Peyer's patch (tissue), 4 donors: ENCODE results near the gene ZBTB24.

Experiments
- POLR2A ChIP-seq, 2 donors: fragments of 450-650 bp; IDR thresholded peaks; one replicate each; pipeline ENCODE4 v1.5.1; 2017; ENCODE audit warnings: antibody characterized with exemption in 2 of 2, mild to moderate bottlenecking in 2 of 2, moderate library complexity in 2 of 2
- TF ChIP-seq, protein P1 (sequence below), 6 experiments: fragments of 450-650 bp in 4 of 6; fragments of 200-600 bp in 2 of 6; sonication (generic) in 1 of 6; IDR thresholded peaks; one replicate each; pipeline ENCODE4 v1.5.1; 2017 to 2019; ENCODE audit warnings: antibody characterized with exemption in 6 of 6, mild to moderate bottlenecking in 3 of 6, moderate library complexity in 1 of 6

DNA sequence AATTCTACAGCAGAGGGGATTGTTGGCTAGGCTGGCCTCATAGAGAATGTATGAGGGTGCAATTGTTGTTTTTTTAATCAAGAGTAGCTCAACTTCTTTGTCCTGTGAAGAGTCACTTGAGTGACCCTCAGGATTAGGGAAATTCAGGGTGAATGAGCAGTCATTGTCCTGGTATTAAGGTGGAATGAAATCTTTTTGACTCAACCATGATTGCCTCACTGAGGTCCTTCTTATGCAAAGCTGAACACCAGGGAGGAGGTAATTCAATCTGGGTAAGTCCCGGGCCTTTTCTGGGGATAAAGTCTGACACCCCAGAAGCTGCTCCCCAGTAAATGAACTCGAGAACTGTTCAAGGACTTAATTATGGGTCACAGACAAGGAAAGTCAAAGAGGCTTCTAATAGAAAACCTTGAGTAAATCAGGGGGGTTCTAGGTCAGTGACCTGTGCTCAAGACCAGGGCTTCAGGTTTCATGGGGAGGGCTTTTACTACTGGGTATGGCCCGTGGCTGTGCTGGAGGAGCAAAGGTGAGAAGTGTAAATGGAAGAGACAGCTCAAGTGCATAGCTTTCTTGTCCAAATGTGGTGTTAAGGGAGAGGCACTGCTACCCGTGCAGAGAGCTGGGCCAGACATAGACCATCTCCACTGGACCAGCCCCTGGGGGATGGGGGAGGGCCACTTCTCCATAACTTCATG is 25.3 kb upstream of the ZBTB24 start:
- TF ChIP-seq, protein P1, sequence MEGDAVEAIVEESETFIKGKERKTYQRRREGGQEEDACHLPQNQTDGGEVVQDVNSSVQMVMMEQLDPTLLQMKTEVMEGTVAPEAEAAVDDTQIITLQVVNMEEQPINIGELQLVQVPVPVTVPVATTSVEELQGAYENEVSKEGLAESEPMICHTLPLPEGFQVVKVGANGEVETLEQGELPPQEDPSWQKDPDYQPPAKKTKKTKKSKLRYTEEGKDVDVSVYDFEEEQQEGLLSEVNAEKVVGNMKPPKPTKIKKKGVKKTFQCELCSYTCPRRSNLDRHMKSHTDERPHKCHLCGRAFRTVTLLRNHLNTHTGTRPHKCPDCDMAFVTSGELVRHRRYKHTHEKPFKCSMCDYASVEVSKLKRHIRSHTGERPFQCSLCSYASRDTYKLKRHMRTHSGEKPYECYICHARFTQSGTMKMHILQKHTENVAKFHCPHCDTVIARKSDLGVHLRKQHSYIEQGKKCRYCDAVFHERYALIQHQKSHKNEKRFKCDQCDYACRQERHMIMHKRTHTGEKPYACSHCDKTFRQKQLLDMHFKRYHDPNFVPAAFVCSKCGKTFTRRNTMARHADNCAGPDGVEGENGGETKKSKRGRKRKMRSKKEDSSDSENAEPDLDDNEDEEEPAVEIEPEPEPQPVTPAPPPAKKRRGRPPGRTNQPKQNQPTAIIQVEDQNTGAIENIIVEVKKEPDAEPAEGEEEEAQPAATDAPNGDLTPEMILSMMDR (IDR thresholded peaks at IDR 0.05), result no peak
- TF ChIP-seq POLR2A (IDR thresholded peaks at IDR 0.05), result no peak
